A549 treated with CORT108297 at 1 μM for 4 hours (cell line): Measurements from ENCODE around the gene ZNF723. TPM values are rescaled to one million over a fixed set of nuclear protein-coding genes. Genes with fewer than 3 reads are reported as not detected.

Experiments used
- total RNA-seq: library from RNA; stranded (reverse); fragments of 200-300 nt; extraction: Qiagen RNA extraction; gene quantifications from 5 replicates; pipeline ENCODE4 v1.2.3, GENCODE V29; 2022

ZNF723 gene
- total RNA-seq: not detected in 5 replicates

GRCh38 chr19:22832031-22832762, at the start of gene ZNF723:
Gene ZNF723 (plus strand): TSS chr19:22832291. CDS start chr19:22832380, 89 bp downstream.

GRCh38 chr19:22783651-22784410, 48.3 kb upstream of the ZNF723 start, which contains the start of gene ZNF99:
Gene ZNF99 (minus strand): TSS chr19:22784151. CDS start chr19:22784016, 135 bp downstream.

Other genes starting within 250 kb of the ZNF723 start
- gene ZNF492, start 198.0 kb upstream of the ZNF723 start, total RNA-seq: not detected in 5 replicates
- not detected in 5 replicates for gene ZNF99, start 48.1 kb upstream of the ZNF723 start, total RNA-seq
- gene ZNF728, start 170.9 kb downstream of the ZNF723 start, total RNA-seq: not detected in 5 replicates